WI38 (cell line): ENCODE data around the gene ROR1.
"Not testable (repeated sequence)": the region's sequence is repeated elsewhere in the genome, so short reads cannot be mapped to it uniquely, and the experiment has no call there.

ENCODE experiments used
- H3K4me3 ChIP-seq: 2 replicates; pipeline ENCODE4 v1.5.1; 2011; ENCODE audit warnings: low read depth, mild to moderate bottlenecking, control low read depth, low read length
- CTCF ChIP-seq: IDR thresholded peaks from 2 replicates; pipeline ENCODE4 v1.5.1; 2012; ENCODE audit warnings: low read depth, mild to moderate bottlenecking, control low read depth, low read length

Gene ROR1

GRCh38 chr1:63813829-63814277 lies 40.0 kb downstream of the ROR1 start:
- TF ChIP-seq CTCF, result no peak
- no peak overlapping the region for H3K4me3 ChIP-seq

DNA sequence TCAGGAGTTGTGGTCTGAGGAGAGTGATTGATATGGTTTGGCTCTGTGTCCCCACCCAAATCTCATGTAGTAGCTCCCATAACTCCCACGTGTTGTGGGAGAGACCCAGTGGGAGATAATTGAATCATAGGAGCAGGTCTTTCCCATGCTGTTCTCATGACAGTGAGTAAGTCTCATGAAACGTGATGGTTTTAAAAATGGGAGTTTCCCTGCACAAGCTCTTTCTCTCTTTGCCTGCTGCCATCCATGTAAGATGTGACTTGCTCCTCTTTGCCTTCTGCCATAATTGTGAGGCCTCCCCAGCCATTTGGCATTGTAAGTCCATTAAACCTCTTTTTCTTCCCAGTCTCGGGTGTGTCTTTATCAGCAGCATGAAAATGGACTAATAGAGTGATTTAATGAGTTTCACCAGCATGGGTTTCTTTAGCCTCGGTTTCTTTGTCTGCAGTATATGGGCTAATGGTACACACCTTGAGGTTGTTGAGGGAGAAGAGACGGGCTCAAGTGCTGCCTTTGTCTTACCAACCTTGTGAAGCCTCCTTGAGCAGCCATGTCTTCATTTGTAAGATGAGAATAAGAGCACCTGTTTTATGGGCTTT lies 42.5 kb downstream of the ROR1 start:
- not testable (repeated sequence) for H3K4me3 ChIP-seq

DNA sequence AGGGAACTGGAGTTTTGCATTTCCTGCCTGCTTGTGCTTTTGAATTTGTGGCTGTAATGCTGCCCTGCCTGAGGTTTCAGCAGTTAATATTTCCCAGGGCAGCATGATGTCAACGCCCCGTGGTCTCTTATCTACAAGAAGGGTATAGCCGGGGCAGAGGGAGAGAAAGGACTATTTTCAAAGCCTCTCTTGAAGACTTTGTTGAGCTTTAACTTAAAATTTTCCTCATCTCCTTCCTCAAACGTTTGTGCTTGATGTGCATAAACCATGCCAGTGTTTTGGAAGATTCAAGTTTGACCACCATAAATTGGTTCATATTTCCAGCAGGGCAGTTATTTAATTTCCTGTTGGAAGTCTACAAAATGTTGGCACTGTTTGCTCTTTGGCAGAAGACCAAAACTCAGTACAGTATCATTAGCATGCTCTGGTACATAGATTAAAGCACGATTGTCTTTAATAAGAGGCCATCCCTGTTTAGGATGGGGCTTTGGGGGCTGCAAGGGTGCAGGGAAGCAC lies 43.4 kb downstream of the ROR1 start:
- TF ChIP-seq CTCF, result no peak
- no peak overlapping the region for H3K4me3 ChIP-seq

GRCh38 chr1:63817700-63818099 lies 43.9 kb downstream of the ROR1 start:
- H3K4me3 ChIP-seq, result no peak overlapping the region
- TF ChIP-seq CTCF, result no peak

- H3K4me3 ChIP-seq, result no peak overlapping the region
- no peak for TF ChIP-seq CTCF
Measured at GRCh38 chr1:63818567-63819325, 44.9 kb downstream of the ROR1 start.

- TF ChIP-seq CTCF, result no peak
- no peak overlapping the region for H3K4me3 ChIP-seq
Measured at GRCh38 chr1:63819795-63820194, 46.0 kb downstream of the ROR1 start.

DNA sequence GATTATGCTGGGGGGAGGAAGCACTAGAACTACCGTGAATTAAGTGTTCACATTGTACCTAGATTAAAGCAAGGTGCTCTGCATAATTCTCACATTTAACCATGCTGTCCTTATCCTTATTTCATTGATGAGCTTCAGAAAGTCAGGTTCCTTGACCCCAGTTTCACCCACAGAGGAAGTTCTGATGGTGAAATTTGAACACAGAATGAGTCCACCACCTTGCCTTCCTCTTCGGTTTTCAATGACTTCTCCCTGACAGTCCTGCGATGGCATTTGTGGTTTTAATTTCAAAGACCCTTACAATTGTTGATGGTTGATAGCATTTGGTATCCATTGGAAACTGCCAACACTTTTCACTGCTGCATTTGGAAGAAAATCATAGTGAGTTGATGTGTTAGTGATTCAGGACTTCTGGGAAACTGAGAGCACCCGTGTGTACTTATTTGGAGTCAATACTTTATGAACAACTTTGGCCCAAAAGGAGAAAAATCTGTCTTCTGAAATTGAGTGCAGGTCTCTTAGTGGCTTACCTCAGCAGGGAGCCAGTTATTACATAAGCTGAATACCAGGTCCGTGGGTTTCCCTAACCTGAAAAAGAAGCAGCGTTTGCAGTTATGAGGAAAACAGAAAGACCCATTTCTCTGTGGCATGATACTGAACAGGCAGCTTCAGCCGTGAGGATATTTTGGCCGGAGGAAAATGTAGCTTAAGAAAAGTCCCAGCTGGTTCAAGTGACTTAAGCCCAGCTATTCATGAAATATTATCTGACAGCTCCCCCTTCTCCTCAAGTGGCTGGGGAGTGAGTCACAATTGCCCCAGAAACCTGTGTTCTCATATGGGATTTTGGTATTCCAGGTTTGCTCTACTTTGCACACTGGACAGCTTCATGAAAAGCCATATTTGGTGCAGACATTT lies 47.5 kb downstream of the ROR1 start:
- no peak for TF ChIP-seq CTCF
- no peak overlapping the region for H3K4me3 ChIP-seq
